Measurements from ENCODE around the gene GUCY2D. TPM values are rescaled to one million over a fixed set of nuclear protein-coding genes. Genes with fewer than 3 reads are reported as not detected.

GUCY2D gene
- total RNA-seq, 2 experiments from 2014 or later = not detected

- TF ChIP-seq CTCF (IDR thresholded peaks at IDR 0.05) = no peak
- H3K36me3 Mint-ChIP-seq (ENCODE audit: low read depth) = no peaks in the 10 kb centered on the region
- DNase-seq (no peak), ATAC-seq (no peak)
- intact Hi-C loops (cut with micrococcal nuclease) = no loop called here
- H3K4me1 Mint-ChIP-seq (ENCODE audit: low read depth) = peaks cover 23% of the 10 kb centered on the region
- H3K27me3 Mint-ChIP-seq = peaks cover 7% of the 10 kb centered on the region
- ChIA-PET CTCF (interaction anchor here (1.4 to 1.9 kb wide), 3 partner anchors 67 to 132 kb away, joined by 3 to 7 read pairs (median 5); no protein-coding TSS in a partner anchor), POLR2A (no interaction called here)
- no peak overlapping the region for H3K27ac Mint-ChIP-seq
- no peaks in the 10 kb centered on the region for H3K9me3 Mint-ChIP-seq
- no peak overlapping the region for H3K4me3 Mint-ChIP-seq
Observed at GRCh38 chr17:7993972-7994589, 8.3 kb upstream of the GUCY2D start.

GRCh38 chr17:7995724-7996123, 6.7 kb upstream of the GUCY2D start:
- Mint-ChIP-seq H3K4me1 (ENCODE audit: low read depth) (peaks cover 11% of the 10 kb centered on the region), H3K36me3 (ENCODE audit: low read depth) (no peaks in the 10 kb centered on the region), H3K27me3 (peaks cover 7% of the 10 kb centered on the region), H3K9me3 (no peaks in the 10 kb centered on the region), H3K27ac (no peak overlapping the region), H3K4me3 (no peak overlapping the region)
- no peak for ATAC-seq
- intact Hi-C loops (cut with micrococcal nuclease) = no loop called here
- POLR2A ChIA-PET = no interaction called here
- DNase-seq = no peak
- no peak for TF ChIP-seq CTCF (IDR thresholded peaks at IDR 0.05)
- CTCF ChIA-PET = interaction anchor here (0.6 to 1.7 kb wide), 3 partner anchors 22 to 64 kb away, joined by 3 to 6 read pairs (median 4); partner anchors contain the start of genes CNTROB and TRAPPC1

- peak; percentile 74 for DNase-seq
- peak; percentile 56 for TF ChIP-seq CTCF (IDR thresholded peaks at IDR 0.05)
- Mint-ChIP-seq H3K36me3 (ENCODE audit: low read depth) (no peaks in the 10 kb centered on the region), H3K9me3 (no peaks in the 10 kb centered on the region), H3K27me3 (peaks cover 19% of the 10 kb centered on the region), H3K27ac (no peak overlapping the region), H3K4me1 (ENCODE audit: low read depth) (peaks cover 11% of the 10 kb centered on the region), H3K4me3 (no peak overlapping the region)
- peak; percentile 87 for ATAC-seq
- intact Hi-C loops (cut with micrococcal nuclease) = no loop called here
- ChIA-PET CTCF (interaction anchor here (0.6 to 2.7 kb wide), 24 partner anchors 9 to 572 kb away, joined by 3 to 9 read pairs (median 3); partner anchors contain the start of genes CNTROB, NAA38, RNF227 and TRAPPC1), POLR2A (no interaction called here)
Observed at GRCh38 chr17:7997186-7997585, 5.2 kb upstream of the GUCY2D start.

- Mint-ChIP-seq H3K27ac (no peak overlapping the region), H3K36me3 (ENCODE audit: low read depth) (no peaks in the 10 kb centered on the region), H3K4me3 (no peak overlapping the region), H3K27me3 (peaks cover 37% of the 10 kb centered on the region), H3K9me3 (no peaks in the 10 kb centered on the region), H3K4me1 (ENCODE audit: low read depth) (peaks cover 5% of the 10 kb centered on the region)
- POLR2A ChIA-PET = interaction anchor here (1.0 kb wide), 1 partner anchor 13 kb away, joined by 3 read pairs; no protein-coding TSS in a partner anchor
- CTCF ChIA-PET = interaction anchor here (1.1 to 2.1 kb wide), 5 partner anchors 13 to 107 kb away, joined by 3 to 22 read pairs (median 11); no protein-coding TSS in a partner anchor
- TF ChIP-seq CTCF (IDR thresholded peaks at IDR 0.05) = peak; percentile 17
- DNase-seq = no peak
- no peak for ATAC-seq
- intact Hi-C loops (cut with micrococcal nuclease) = no loop called here
Observed at GRCh38 chr17:8002721-8003593, 542 bp downstream of the GUCY2D start.

All from activated CD8-positive, alpha-beta T cell treated with anti-CD3 and anti-CD28 coated beads for 36 hours (primary cell).